22Rv1 (cell line): ENCODE data around the gene SQSTM1.

Experiments used
- H3K27ac ChIP-seq: fragments of 450-650 bp; 2 replicates; pipeline ENCODE4 v1.5.1; 2017
- ZFX ChIP-seq: fragments of 450-650 bp; IDR thresholded peaks from 2 replicates; pipeline ENCODE4 v1.6.1; 2017; ENCODE audit warnings: antibody characterized with exemption, borderline replicate concordance
- TF ChIP-seq, protein P1 (sequence below): fragments of 450-650 bp; IDR thresholded peaks from 2 replicates; pipeline ENCODE4 v1.5.1; 2017; ENCODE audit warnings: mild to moderate bottlenecking

The SQSTM1 gene

DNA sequence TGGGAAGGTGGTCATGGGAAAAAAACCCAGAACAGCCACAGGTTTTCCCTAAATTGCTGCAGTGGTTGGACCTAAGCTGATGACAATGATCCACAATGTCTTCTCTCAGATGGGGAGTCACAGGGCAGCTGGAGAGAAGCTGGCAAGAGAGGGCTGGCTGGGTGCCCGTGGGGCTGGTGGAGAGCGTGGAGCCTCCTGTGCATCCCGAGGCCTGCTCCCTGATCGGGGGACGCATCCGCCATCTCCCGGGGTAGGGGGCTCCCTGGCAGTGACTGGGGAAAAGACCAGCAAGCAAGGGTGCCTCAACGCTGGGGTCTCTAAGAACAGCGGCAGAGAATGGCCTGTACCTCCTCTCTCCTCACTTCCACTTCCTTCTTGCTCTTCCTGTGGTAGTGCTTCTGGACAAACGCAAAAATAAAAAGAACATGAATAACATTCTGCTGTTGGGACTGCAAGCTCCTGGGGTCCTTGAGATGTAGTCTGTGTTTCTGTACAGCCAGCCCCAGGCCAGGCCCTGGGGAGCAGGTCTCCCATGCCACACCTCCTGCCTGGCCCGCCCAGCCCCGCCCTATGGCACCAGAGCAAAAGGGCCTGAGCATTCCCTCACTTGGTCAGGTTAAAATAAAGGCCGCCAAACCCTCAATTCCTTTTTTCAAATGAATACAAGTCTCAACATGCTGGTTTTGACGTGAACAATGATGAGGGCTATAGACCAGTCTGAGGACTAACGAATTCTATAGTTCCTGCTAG is 45.0 kb downstream of the SQSTM1 start:
- TF ChIP-seq ZFX: no peak
- TF ChIP-seq, protein P1, sequence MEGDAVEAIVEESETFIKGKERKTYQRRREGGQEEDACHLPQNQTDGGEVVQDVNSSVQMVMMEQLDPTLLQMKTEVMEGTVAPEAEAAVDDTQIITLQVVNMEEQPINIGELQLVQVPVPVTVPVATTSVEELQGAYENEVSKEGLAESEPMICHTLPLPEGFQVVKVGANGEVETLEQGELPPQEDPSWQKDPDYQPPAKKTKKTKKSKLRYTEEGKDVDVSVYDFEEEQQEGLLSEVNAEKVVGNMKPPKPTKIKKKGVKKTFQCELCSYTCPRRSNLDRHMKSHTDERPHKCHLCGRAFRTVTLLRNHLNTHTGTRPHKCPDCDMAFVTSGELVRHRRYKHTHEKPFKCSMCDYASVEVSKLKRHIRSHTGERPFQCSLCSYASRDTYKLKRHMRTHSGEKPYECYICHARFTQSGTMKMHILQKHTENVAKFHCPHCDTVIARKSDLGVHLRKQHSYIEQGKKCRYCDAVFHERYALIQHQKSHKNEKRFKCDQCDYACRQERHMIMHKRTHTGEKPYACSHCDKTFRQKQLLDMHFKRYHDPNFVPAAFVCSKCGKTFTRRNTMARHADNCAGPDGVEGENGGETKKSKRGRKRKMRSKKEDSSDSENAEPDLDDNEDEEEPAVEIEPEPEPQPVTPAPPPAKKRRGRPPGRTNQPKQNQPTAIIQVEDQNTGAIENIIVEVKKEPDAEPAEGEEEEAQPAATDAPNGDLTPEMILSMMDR: no peak
- no peak overlapping the region for H3K27ac ChIP-seq

DNA sequence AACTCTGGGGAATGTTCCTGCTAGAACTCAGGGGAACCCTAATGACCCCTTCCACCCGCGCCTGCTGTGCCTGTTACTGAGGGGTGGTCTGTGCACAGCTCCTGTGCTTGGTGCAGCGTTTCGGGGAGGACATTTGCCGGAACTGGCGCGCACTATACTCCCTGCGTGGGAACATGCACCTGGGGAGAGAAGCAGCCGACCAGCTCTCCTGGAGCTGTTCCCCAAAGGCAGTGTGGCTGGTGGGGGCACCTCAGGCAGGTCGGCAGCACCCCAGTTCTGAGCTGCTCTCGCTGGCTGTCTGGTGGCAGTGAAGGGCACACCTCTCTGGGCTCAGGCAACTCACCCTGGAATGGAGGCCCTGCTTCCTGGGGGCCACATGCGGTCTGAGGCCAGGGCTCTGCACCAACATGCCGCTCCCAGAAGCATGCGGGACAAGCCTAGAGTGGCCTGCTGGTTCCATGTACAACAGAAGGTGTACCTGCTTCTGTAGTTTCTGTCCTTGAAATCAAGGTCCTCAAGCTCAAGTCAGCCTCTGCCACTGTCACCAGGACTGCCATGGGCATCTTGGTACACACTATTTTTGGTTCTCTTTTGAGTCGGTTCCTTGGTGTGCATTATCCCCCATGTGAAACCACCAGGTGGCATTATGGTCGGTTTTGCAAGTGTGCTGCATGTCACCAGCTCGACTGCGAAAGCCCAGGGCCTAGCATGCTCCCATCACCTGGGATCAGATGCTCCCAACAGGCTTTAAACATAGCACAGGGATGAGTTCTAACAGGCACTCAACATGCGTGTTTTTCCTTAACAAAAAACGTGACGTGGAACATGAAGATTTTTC is 45.8 kb downstream of the SQSTM1 start:
- no peak for TF ChIP-seq ZFX
- TF ChIP-seq, protein P1: no peak
- no peak overlapping the region for H3K27ac ChIP-seq

DNA sequence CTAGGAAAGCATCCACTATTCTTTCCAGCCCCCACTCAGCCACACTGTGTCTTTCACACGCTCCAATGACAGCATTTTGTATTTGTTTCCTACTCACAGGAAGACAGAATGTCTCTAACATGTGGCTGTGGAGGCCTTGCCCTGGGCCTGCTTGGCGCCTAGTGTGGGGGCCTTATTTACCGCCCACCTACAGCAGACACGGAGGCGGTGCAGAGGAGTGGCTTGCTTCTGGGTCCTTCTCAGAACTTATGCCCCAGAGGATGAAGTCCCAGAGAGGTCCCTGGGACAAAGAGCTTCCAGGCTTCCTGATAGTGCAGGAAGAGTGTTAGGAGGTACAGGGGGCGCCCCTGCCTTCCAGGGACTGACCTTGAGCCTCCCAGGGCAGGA is 46.4 kb downstream of the SQSTM1 start:
- H3K27ac ChIP-seq: no peak overlapping the region
- TF ChIP-seq, protein P1: no peak
- TF ChIP-seq ZFX: no peak

DNA sequence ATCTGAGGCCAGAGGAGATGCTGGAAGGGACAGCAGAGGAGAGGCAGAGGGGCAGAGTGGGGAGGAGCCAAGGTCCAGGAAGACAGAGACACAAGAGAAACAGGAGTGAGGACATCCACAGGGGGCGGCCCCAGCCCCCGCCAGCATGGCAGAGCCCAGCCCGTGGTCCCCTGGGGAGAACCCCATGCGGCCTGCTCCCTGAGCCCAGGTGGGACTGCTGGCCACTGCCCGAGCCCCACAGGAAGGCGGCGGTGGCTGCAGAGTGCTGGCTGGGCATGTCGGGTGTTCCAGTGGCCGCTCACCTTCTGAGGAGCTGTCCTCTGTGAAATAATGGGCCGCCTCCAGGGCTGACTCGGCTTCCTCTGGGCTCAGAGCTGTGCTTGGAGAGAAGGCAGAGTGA is 46.8 kb downstream of the SQSTM1 start:
- no peak overlapping the region for H3K27ac ChIP-seq
- TF ChIP-seq, protein P1: no peak
- no peak for TF ChIP-seq ZFX

DNA sequence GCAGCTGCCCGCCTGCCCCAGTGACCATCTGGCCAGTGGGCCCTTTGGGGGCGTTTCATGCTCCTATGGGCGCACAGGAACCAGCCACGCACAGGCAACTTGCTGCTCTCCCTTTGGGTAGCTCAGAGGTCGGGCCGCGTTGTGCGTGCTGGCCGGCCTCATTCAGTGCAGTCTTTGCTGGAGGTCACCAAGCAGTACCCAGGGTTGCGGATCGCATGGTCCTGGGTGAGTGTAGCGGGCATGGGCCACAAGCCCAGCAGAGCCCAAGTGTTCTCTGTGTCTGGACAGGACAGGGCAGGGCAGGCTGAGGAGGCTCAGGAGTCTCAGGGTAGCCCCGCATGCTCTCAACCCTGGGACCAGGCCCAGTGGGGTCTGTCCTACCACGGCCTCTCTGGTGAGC is 47.8 kb downstream of the SQSTM1 start:
- TF ChIP-seq ZFX: no peak
- TF ChIP-seq, protein P1: no peak
- no peak overlapping the region for H3K27ac ChIP-seq

DNA sequence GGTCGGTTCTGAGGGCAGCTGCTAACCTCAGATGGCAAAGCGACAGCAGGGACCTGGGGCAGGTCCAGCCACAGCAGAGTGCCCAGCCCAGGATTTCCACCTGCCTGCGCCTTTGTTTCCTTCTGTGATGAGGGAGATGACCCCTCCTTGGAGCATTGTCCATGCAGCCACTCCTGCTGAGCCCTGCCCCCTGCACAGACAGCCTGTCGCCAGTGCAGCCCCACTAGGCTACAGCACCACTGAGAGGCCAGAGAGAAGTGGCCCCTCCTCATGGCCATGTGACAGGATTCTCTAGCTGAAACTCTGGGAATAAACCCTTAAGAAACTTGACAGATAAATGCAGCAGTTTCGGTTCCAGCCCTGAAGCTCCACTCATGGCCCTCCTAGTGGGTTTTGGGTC is 48.4 kb downstream of the SQSTM1 start:
- TF ChIP-seq, protein P1: no peak
- TF ChIP-seq ZFX: no peak
- no peak overlapping the region for H3K27ac ChIP-seq
